Pulmonary artery endothelial cell (primary cell): ENCODE measurements around the gene OR51E1. TPM values are rescaled to one million over a fixed set of nuclear protein-coding genes. Genes with fewer than 3 reads are reported as not detected.

Source experiments
- total RNA-seq: library from RNA; depleted of rRNA; stranded (reverse); fragments of >200 nt; gene quantifications from 2 replicates; pipeline ENCODE4 v1.2.3, GENCODE V29; 2014

The OR51E1 gene
- total RNA-seq, 1 donor from 2014 or later: not detected

Other genes with a start within 250 kb of the OR51E1 start
- not detected in 2 replicates for gene OR52K2, start 194.7 kb upstream of the OR51E1 start, total RNA-seq
- gene OR52K1, start 161.3 kb upstream of the OR51E1 start, total RNA-seq: not detected in 2 replicates
- not detected in 2 replicates for gene OR52M1, start 98.8 kb upstream of the OR51E1 start, total RNA-seq
- gene OR52I2, start 62.2 kb upstream of the OR51E1 start, total RNA-seq: not detected in 2 replicates
- not detected in 2 replicates for gene OR52I1, start 49.9 kb upstream of the OR51E1 start, total RNA-seq
- 10.4 and 13.5 TPM in 2 replicates for gene TRIM68, start 35.8 kb upstream of the OR51E1 start, total RNA-seq
- gene OR51D1, start 6.5 kb upstream of the OR51E1 start, total RNA-seq: not detected in 2 replicates
- not detected in 2 replicates for gene OR51E2, start 53.9 kb downstream of the OR51E1 start, total RNA-seq
- gene MMP26, start 60.8 kb downstream of the OR51E1 start, total RNA-seq: not detected in 2 replicates
- gene OR51F1, start 126.0 kb downstream of the OR51E1 start, total RNA-seq: not detected in 2 replicates
- not detected in 2 replicates for gene OR52R1, start 160.4 kb downstream of the OR51E1 start, total RNA-seq
- gene OR51F2, start 177.3 kb downstream of the OR51E1 start, total RNA-seq: not detected in 2 replicates
- gene OR51S1, start 205.2 kb downstream of the OR51E1 start, total RNA-seq: not detected in 2 replicates
- gene OR51T1, start 237.9 kb downstream of the OR51E1 start, total RNA-seq: not detected in 2 replicates